Lower leg skin (tissue), 3 donors: ENCODE measurements around the gene PARL.

Experiments
- CTCF ChIP-seq, 3 donors: fragments of 450-650 bp; IDR thresholded peaks; one replicate each; pipeline ENCODE4 v1.5.1; 2016; ENCODE audit warnings: antibody characterized with exemption in 3 of 3, mild to moderate bottlenecking in 3 of 3, moderate library complexity in 2 of 3
- POLR2A ChIP-seq, 2 donors: fragments of 450-650 bp; IDR thresholded peaks; one replicate each; pipeline ENCODE4 v1.6.1; 2016 to 2017; ENCODE audit warnings: antibody characterized with exemption in 2 of 2, mild to moderate bottlenecking in 1 of 2, moderate library complexity in 1 of 2

- no peak for TF ChIP-seq POLR2A (IDR thresholded peaks at IDR 0.05)
- TF ChIP-seq CTCF (IDR thresholded peaks at IDR 0.05): no peak
Measured at GRCh38 chr3:183829466-183829865, 55.2 kb downstream of the PARL start.
